Measurements from ENCODE around the gene EML4. TPM values are rescaled to one million over a fixed set of nuclear protein-coding genes. Genes with fewer than 3 reads are reported as not detected.
"Not testable (repeated sequence)": the region's sequence is repeated elsewhere in the genome, so short reads cannot be mapped to it uniquely, and the experiment has no call there.

The EML4 gene, protein sequence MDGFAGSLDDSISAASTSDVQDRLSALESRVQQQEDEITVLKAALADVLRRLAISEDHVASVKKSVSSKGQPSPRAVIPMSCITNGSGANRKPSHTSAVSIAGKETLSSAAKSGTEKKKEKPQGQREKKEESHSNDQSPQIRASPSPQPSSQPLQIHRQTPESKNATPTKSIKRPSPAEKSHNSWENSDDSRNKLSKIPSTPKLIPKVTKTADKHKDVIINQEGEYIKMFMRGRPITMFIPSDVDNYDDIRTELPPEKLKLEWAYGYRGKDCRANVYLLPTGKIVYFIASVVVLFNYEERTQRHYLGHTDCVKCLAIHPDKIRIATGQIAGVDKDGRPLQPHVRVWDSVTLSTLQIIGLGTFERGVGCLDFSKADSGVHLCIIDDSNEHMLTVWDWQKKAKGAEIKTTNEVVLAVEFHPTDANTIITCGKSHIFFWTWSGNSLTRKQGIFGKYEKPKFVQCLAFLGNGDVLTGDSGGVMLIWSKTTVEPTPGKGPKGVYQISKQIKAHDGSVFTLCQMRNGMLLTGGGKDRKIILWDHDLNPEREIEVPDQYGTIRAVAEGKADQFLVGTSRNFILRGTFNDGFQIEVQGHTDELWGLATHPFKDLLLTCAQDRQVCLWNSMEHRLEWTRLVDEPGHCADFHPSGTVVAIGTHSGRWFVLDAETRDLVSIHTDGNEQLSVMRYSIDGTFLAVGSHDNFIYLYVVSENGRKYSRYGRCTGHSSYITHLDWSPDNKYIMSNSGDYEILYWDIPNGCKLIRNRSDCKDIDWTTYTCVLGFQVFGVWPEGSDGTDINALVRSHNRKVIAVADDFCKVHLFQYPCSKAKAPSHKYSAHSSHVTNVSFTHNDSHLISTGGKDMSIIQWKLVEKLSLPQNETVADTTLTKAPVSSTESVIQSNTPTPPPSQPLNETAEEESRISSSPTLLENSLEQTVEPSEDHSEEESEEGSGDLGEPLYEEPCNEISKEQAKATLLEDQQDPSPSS
- 46.4 and 51.0 TPM in 2 replicates for polyA plus RNA-seq (2014; cell fraction: cytosol; rRNA removed)
- polyA plus RNA-seq (2014; cell fraction: nucleus; rRNA removed): 78.8 and 81.0 TPM in 2 replicates

GRCh38 chr2:42169100-42169873, at the start of gene EML4:
Gene EML4 (plus strand): TSS chr2:42169353. CDS start chr2:42169612, 259 bp downstream.
- DNase-seq (ENCODE audit: low spot score): peak; percentile 88

- DNase-seq (ENCODE audit: low spot score): peak; percentile 35
These were observed 45.7 kb upstream of the EML4 start for GRCh38 chr2:42123426-42123825.

- no peak for DNase-seq (ENCODE audit: low spot score)
These were observed 45.0 kb upstream of the EML4 start for GRCh38 chr2:42124011-42124785.

DNA sequence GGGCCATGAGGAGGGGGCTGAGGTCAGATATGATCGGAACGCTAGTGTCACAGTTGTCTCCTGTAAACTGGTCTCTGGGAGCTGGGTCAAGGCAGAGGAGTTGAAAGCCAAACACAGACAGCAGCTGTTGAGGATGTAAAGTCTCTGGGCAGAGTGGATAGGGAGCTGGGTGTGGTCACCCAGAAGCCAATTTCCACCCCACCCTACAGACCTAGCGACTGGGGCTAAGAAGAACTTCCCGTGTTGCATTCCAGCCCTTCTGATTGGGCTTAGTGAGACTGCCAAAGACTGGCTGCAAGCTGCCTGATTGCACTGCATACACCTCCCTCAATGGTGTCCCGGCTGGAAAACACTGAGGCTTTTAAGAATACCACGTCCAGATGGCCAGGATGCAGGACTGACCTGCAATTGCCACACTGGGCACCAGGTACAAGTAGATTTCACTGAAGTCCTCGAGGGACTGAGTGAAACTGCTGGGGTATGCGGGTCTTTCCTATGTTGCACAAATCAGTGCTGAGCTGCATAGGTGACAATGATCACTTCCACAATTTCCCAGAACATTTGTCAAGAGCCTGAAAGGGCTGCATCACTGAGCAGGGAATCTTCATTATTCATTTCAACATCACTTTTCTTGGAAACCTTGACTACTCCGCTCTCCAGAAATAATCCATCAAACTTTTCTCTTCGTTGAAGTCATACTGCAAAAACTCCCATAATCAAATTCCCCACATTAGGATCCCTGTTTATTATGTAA, 43.1 kb upstream of the EML4 start:
- no peak for DNase-seq (ENCODE audit: low spot score)

GRCh38 chr2:42126873-42127272, 42.3 kb upstream of the EML4 start:
- not testable (repeated sequence) for DNase-seq (ENCODE audit: low spot score)

DNA sequence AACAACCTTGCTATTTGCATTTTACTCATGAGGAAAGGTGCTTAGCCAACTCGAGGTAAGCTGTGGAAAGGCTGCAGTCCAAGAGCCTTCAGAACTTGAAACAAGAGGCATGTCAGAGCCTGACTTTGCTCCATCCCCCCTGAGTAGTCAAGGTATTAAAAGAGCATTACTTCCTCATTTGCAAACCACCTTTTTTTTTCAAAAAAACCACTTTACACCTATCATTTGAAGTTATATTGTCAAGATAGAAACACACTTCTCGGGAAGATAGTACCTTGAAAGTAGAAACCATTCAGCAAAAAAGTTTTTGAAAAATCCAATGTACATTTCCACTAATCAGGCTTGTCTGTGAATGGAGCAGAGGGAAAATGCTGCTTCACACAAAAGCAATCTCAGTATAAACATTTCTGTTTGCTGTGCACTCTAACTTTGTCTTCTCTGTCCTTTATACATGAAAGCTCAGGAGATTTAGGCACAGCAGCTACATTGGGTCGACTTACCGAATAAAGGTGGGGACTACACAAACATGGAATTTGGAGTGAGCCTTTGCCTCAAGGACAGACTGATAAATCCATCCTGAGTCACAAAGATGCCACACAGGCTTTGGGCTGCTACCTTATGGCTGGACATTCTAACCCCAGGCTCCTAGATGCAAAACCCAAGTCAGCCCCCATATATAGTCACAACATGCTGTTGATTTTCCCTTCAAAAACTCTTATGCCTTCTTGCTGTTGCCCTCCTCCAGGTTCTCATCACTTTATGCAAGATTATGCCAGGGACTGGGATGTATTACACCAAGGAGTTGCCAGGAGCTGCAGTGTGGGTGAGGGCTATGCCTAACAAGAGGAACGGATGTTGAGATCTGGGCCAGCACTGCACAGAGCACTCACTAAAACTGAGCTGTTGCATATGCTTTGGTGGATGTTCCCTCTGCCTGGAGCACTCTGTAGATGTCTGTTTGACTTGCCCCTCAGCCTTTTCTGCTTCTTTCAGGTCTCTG, 41.4 kb upstream of the EML4 start:
- DNase-seq (ENCODE audit: low spot score): no peak

- DNase-seq (ENCODE audit: low spot score): no peak
These were observed 40.2 kb upstream of the EML4 start for GRCh38 chr2:42128721-42129486.

DNA sequence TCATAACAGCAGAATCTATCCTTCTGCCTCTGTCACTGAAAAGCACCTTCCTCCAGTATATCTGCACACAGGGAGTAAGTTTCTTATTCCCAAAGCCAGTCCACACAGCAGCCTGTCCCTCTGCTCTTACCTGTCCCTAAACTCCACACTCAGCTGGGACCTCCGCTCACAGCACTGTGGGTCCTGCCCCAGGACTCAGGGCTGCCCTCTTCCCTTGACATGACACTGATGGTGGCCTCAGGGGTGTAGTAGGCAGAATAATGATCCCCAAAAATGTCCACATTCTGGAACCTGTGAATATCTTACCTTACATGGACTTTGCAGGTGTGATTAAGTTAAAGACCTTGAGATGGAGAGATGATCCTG, 39.7 kb upstream of the EML4 start:
- no peak for DNase-seq (ENCODE audit: low spot score)

GRCh38 chr2:42129947-42130346, 39.2 kb upstream of the EML4 start:
- DNase-seq (ENCODE audit: low spot score): no peak

DNA sequence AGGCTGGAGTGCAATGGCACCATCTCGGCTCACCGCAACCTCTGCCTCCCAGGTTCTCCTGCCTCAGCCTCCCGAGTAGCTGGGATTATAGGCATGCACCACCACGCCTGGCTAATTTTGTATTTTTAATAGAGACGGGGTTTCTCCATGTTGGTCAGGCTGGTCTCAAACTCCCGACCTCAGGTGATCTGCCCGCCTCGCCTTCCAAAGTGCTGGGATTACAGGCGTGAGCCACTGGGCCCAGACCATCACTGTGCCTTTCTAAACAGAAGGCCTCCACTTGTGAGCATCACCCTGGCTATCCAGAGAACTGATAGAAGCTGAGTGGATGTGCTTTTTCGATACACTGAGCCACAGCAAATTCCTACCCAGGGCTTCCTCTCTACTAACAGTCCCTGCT, 38.3 kb upstream of the EML4 start:
- not testable (repeated sequence) for DNase-seq (ENCODE audit: low spot score)

GRCh38 chr2:42132191-42132965, 36.8 kb upstream of the EML4 start:
- no peak for DNase-seq (ENCODE audit: low spot score)

DNA sequence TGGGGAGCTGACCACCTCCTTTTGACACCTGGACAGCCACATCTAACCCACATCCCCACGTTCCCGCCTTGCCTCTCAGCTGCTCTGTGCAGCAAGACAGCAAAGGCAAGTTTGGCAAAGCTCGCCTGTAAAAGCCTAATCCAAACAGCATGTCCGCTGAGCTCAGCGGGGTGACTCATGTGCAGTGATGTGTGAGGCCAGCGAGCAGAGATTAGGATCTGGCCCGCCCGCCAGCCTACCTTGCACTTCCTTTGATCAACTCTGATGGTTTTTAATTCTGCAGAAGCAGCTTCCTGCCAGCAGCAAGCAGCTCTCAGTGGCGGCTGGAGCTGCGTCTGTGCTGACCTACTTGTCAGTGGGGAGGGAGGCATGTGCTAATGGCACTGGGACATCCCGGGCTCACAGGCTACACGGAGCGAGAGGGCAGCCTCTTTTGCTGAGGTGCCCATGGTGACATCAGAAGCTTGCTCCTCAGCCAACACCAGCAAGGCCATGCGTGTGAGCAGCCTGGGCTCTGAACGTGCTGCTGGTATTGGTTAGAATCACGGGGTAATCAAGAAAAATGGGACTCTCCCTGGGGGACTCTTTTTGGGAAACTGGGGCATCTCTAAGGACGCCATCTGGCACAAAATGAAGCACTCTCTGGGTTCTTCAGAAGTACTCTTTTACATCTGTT, 36.0 kb upstream of the EML4 start:
- peak; percentile 93 for DNase-seq (ENCODE audit: low spot score)

DNA sequence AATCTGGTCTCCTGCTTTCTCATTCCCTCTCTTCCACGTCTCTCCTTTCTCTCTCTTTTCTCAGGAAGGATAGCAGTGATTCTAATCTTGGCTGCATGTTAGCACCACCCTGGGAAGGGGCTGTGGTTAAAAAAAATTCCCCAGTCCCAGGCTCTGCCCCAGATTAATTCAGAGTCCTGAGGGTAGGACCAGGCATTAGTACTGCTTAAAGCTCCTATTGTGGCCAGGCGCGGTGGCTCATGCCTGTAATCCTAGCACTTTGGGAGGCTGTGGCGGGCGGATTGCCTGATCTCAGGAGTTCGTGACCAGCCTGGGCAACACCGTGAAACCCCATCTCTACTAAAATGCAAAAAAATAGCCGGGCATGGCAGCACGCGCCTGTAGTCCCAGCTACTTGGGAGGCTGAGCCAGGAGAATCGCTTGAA, 35.4 kb upstream of the EML4 start:
- no peak for DNase-seq (ENCODE audit: low spot score)

DNA sequence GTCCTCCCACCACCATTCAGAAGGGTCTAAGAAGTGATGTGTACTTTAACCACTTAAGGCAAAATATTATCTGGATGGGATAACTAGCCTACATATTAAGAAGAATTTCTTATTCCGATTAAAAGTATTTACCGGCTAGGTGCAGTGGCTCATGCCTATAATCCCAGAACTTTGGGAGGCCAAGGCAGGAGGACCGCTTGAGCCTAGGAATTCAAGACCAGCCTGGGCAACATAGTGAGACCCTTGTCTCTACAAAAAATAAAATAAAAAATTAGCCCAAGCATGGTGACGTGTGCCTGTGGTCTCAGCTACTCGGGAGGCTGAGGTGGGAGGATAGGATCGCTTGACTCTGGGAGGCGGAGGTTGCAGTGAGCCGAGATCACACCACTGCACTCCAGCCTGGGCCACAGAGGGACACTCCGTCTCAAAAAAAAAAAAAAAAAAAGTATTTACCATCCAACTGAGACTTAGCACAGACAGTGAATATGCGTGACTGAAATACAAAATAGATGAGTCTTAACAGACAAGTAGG, 34.7 kb upstream of the EML4 start:
- DNase-seq (ENCODE audit: low spot score): not testable (repeated sequence)

DNA sequence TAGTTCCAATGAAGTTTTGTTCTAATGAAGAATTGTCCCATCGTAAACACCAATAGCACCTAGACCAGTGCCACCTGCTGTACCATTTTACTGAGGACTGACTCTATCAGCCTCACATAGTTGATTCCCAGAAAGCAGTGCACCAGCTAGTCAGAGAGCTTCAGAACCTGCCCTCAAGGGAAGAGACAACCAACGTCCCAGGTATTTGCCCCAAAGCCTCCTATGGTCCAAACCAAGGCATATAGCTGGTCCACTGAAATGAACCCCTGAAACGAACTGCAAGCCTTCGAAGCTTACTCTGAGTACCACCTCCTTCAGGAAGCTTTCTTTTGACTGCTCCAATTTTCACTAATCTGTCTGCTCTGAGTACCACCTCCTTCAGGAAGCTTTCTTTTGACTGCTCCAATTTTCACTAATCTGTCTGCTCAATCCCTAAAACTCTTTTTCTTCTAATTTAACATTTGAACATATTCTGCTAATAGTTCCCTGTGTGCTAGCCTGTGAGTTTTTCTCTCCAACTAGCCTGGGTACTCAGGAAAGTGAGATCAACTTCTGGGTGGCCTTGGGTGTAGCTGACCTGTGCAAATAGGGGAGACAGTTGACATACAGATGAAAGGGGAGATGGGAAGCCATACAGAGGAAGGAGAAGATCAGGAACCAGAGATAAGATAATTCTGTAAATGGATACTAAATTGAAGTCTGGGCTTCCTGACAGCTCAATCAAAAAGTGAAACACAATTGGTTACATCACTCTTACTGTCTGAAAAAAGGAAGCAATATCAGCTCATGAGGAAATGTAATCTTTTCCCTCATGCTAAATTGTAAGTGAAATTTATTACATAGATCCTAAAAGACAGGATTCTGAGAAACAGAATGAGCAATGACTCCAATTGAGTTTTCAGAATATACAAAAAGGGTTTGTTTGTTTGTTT, 33.5 kb upstream of the EML4 start:
- peak; percentile 20 for DNase-seq (ENCODE audit: low spot score)

Data from SK-N-DZ (cell line).